HL-60/S4 treated with retinoic acid at 250 ng/mL for 4 days and 3 days (cell line): ENCODE results near the gene WDR86.

Experiments used
- in situ Hi-C: fragments of 300-500 bp; cut with MboI; formaldehyde crosslinking; loops from 2 replicates; pipeline ENCODE4 v1.7.0; 2022; ENCODE audit warnings: low sequenced_read_pairs

The WDR86 gene, protein sequence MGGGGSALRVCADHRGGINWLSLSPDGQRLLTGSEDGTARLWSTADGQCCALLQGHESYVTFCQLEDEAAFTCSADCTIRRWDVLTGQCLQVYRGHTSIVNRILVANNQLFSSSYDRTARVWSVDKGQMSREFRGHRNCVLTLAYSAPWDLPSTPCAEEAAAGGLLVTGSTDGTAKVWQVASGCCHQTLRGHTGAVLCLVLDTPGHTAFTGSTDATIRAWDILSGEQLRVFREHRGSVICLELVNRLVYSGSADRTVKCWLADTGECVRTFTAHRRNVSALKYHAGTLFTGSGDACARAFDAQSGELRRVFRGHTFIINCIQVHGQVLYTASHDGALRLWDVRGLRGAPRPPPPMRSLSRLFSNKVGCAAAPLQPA

DNA sequence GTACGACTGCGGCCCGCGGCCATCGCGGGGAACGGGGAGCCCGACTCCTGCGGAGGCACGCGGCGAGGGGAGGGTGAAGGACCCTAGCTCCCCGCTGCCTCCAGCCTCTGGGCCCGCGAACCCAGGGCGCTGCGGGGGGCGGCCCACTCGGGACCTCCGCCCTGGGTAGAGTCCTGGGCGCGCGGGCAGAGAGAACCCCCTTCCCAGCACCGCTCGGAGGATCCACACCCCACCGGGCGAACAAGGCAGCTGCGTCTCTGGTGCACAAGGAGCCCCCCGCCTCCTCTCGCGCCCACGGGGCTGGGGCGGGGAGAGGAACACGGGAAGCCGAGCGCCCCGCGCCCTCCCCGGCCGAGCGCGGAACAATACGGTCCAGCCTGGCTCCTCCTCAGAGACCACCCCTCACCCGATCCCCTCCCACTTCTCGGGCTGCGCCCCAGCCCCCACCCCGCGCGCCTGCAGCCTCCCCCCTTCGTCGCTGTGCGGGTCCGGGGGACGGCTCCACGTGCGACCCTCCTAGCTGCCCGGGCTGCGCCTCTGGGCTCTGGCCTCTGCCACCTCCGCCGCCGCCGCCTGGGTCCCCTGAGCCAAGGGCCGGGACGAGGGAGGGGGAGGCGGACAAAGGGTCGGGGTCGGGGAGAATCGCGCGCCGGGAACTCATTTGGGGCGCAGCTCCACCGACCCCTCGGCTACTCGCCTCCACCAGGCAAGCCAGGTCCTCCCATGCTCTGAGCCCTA, at the start of gene WDR86:
TSS of gene WDR86 (minus strand) at position 372 of the 738 bp plus-strand sequence. CDS start 449 bp downstream, outside the sequence.
- in situ Hi-C loops = no loop called here

DNA sequence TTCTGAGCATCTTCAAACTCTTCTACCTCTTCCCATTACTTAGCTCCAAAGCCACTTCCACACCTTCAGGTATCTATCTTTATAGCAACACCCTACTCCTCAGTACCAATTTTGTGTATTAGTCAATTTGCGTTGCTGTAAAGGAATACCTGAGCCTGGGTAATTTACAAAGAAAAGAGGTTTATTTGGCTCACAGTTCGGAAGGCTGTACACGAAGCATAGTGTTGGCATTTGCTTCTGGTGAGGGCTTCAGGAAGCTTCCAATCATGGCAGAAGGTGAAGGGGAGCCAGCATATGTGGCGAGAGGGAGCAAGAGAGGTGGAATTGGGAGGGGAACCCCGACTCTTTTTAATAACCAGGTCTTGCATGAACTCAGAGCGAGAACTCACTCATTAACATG, 47.7 kb upstream of the WDR86 start:
- in situ Hi-C loops = no loop called here

DNA sequence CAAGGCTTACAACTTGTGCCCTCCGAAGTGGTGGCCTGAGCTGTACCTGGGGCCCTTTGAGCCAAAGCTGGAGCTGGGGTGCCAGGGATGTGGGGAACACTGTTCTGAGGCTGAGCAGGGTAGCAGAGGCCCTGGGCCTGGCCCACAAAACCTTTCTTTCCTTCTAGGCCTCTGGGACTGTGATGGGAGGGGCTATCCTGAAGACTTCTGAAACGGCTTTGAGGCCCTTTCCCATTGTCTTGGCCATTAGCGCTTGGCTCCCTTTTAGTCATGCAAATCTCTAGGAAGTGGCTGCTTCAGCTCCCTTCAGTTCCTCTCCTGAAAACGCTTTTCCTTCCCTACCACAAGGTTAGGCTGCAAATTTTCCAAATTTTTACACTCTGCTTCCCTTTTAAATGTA, 46.9 kb upstream of the WDR86 start:
- in situ Hi-C loops = no loop called here

DNA sequence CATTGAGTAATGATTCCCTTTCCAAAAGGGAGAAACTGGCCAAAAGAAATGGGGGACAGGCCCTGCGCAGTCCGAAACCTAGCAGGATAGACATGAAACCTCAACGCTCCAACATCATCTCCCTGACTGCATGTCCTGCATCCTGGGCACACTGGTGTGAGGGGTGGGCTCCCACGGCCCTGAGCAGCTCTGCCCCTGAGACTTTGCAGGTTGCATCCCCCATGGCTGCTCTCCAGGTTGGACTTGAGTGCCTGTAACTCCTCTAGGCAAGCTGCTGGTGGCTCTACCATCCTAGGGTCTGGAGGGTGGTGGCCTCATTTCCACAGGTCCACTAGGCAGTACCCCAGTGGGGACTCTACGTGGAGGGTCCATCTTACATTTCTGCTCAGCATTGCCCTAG, 46.4 kb upstream of the WDR86 start:
- in situ Hi-C loops = no loop called here

DNA sequence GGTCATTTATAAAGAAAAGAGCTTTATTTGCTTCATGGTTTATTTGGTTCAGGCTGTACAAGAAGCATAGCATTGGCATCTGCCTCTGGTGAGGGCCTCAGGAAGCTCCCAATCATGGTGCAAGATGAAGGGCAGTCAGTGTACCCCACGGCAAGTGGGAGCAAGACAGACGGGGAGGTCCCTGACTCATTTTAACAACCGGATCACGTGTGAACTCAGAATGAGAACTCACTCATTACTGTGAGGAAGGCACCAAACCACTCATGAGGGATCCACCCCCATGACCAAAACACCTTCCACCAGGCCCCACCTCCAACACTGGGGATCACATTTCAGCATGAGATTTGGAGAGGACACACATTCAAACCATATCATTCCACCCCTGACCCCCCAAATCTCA, 45.9 kb upstream of the WDR86 start:
- in situ Hi-C loops = no loop called here

DNA sequence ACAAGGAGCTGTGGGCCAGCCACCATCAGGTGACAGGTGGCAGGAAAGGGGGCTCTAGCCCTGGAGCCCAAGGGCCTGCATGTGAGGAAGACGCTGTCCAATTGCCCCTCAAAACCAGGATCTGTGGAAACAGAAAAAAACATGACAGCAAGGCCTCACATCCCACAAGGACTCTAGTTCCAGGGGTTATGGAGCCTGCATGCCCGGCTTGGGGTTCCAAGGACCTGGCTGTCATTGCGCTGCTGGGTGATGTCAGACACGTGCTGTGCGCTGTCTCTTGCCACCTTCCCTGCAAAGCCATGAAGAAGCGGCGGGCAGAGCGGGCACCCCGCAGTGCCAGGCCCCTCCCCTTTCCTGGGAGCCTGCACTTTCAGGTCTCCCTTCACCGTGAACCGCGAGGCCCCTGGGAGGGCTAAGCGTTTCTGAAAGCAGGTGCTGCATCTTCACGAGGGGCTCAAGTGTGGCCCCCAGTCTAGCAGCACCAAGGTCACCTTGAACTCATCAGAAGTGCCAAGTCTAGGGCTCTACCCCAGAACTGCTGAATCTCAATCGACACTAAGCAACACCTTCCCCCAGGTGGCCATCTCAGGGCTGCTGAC, 45.2 kb upstream of the WDR86 start:
- in situ Hi-C loops = no loop called here

DNA sequence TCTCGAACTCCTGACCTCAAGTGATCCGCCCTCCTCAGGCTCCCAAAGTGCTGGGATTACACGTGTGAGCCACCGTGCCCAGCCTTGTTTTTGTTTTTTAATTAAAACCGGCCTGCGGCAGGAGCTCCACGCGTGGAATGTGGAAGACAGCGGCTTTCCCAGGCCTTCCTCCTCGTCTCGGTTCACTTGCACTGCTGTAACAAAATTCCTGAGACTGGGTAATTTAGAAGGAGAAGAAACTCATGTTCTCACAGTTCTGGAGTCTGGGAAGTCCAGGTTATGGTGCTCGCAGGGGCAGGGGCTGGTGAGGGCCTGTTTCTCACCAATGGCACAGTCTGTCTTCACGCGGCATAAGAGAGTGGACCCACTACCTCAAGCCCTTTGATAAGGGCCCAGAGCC, 44.5 kb upstream of the WDR86 start:
- in situ Hi-C loops = no loop called here

DNA sequence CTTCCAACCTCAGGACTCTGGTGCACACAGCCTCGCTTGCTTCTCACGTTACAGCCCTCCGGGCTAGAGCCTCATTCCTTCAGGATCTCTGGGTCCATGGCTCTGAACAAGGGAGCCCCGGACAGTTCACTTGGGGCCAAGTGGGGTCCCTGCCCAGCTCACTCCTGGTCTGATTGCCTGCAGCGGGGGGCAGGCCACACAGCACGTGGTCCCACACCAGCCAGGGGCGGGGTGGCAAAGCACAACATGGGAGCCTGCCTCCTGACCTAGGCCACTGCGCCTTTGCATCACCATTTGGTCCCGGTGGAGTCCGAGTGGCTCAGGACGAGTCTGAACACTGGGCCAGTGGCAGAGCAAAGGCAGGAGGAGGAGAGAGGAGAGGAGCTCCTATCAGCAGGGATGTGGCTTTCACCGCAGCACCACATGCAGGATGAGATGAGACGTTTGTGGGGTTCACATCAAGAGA, 43.5 kb upstream of the WDR86 start:
- in situ Hi-C loops = no loop called here

DNA sequence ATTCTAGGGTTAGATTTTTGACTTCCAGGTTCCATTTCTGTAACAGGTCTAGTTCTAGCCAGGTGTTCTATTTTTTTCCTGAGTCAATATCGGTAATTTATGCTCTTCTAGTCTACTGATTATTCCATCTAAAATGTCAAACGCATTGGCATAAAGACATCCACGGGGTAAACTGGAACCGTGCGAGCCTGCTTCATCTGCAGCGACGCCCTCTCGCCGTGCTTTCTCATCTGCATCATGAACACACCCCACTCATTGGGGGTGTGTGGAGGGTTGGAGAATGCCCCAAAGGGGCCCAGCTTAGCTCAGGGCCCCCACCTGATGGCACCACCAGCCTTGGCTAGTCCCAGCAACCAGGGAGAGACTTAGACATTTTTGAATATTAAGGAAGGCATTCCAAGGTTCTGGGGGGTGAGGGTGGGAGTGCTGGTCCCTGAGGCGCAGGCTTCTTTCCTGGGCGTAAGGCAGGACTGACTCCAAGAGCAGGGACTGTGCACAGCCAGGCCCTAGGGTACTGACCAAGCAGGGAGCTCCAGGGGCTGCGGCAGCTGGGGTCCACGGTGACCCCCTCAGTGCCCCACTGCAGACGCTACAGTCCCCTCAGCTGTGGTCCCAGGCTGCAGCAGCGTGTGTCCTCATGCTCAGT, 43.0 kb upstream of the WDR86 start:
- in situ Hi-C loops = no loop called here

DNA sequence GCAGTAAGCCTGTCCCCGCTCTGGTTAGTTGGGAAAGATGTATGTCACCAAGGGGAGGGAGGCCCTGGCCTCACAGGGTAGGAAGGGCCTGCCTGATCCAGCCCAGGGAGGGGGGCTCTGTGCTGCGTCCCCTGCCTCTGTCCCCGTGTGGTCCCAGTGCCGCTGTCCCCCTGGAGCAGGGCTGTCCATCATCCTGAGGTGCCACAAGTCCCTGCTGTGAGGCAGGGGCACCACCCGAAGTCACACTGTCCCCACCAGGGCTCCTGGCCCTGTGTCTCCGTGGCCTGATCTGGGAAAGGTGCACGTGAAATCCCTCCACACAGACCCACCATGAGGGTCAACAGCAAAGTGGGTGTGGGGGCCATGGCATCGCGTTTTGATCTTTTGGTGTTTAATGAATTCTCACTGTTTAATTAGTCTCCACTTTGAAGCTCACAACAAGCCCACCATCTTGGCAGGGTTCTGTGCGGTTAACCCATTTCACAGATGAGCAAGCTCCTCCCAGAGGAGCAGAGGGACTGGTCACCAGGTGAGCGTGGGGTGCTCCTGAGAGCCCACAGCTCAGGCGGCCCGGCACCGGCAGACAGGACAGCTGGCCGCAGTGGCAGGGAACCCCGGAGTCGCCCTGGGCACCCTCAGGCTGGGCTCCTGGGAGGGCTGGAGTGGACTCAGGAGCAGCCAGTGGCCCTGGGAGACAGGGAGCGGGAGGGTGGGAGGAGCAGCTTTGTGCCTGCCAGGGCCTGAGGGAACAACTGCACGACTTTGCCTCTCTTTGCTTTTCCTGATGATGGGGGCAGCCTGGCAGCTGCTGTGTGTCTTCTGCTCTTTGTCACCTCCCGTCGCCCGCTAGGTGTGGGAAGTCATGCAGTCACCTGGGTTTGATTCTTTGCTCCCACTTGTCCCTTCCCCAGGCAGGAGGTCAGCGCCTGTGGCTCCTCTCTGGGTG, 42.1 kb upstream of the WDR86 start:
- in situ Hi-C loops = no loop called here

DNA sequence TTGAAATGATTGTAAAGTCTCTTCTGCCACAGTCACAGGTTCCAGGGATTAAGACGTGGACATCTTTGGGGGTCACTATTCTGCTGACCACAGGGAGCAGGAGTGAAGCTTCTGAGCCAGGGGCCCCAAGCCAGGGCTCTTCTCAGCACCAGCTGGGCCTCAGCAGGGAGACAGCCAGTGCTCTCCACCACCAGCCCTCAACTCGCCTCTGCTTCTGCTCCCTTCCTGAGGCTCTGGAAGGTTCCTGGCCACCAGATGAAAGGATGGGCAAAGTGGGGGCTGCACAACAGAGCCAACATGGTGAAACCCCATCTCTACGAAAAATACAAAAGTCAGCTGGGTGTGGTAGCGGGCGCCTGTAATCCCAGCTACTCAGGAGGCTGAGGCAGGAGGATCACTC, 41.3 kb upstream of the WDR86 start:
- in situ Hi-C loops = no loop called here

DNA sequence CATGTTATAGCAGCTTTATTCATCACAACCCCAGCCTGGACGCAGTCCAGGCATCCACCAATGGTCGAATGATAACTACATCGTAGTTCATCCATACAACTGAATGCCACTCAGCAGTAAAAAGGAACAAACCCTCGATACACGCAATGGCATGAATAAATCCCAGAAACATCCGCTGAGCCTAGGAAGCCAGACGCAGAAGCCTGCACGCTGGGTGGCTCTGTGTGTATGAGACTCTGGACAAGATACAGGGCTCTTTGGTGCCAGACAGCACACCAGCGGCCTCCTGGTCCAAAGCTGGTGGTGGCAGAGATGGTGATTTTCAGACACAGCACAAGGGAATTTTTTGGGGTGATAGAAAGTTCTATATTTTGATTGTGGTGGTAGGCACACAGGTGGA, 40.2 kb upstream of the WDR86 start:
- in situ Hi-C loops = no loop called here

DNA sequence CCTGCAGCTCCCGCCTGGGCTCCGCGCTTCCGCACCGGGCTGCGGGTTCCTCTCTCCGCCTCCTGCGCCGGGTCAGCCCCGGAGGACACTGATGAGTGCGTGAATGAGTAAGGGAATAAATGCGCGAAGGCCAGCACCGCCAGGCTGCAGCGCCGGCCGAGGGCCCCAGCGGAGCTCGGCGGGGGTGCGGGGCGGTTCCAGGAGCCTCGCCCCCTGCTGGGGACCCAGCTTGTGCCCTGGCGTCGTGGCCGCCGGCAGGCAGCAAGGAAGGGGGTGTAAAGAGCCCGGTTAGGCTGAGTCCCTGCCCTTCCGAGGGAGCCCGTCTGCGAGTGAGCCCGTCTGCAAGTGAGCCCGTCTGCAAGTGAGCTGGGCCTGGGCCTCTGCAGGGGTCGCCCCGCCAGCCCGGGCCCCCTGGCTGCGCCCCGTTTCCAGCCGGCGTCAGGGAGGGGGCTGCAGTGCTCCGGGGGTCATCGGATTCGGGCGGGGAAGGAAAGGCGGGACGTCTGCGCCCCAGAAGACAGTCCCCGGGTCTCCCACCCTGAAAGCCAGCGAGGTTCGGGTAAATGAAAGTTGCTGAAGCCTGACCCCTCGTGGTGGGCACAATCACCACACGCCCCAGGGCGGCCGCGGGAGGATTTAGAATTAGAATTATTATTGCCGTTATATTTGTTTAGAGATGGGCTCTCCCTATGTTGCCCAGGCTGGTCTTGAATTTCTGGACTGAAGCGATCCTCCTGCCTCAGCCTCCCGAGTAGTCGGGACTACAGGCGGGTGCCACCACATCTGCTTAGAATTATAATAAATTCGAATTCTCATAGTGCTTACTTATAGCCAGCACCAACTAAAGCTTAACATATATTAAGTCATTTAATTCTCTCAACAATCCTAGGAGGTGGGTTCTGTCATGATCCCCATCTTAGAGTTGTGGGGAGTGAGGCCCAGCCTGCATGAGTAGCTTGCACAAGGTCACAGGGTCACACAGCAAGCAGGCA, 38.7 kb upstream of the WDR86 start:
- in situ Hi-C loops = no loop called here

DNA sequence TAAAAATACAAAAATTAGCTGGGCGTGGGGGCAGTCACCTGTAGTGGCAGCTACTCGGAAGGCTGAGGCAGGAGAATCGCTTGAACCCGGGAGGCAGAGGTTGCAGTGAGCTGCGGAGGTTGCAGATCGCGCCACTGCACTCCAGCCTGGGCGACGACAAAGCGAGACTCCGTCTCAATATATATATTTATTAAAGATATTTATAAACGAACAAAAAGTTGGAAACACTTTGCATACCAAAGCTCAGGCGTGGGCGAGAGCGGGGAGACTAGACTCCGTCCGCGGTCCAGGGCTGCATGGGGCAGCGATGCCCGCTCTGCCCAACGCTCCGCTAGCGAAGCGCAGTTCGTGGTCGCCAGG, 38.0 kb upstream of the WDR86 start:
- in situ Hi-C loops = no loop called here

DNA sequence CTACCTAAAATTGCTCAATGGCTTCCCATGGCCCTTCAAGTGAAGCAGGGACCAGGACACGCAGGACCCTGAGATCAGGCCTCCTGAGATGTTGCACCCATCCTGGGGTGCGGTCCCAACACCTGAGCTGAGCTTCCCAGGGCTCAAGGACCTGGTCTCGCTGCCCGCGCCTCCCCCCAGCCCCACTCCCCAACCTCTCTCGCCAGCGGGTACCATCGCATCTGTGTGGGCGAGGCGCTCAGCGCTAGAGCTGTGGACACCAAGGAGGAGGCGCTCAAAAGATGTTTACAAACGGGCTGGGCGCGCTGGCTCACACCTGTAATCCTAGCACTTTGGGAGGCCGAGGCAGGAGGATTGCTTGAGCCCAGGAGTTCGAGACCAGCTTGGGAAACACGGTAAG, 37.5 kb upstream of the WDR86 start:
- in situ Hi-C loops = no loop called here

DNA sequence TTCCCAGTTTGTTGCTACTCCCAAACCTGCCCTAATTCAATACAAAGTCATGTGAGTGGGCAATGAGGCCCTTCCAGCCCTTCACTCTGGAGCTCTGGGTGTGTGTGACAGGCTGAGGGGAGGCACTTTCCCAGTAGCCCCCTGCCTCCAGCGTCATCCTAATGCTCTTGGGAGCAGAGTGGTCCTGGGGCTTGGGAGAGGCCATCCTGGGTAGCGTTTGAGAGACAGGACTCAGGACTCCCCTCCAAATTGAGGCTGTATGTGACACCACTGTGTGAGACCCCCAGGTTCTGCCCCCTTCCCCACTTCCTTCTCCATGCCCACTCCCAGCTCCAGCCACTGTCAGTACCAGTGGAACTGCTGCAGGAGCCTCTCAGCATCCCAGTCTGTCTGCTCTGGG, 36.6 kb upstream of the WDR86 start:
- in situ Hi-C loops = no loop called here

DNA sequence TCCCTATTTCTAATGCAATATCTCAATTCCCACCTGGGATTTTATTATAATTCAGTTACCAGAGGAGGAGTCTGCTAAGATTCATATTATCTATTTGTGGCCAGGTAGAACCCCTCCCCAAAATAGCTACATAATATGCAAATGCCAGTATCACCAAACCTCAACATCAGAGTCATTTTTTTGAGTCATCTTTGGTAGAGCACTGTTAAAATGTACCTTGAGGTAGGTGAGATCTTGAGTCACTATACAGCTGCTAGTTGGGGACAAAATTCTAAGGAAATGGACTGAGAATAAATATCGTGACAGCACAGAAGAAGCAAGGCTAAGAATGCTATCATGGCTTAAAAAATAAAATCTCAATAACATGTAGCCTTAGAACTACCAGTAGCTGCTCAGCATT, 34.8 kb upstream of the WDR86 start:
- in situ Hi-C loops = no loop called here

DNA sequence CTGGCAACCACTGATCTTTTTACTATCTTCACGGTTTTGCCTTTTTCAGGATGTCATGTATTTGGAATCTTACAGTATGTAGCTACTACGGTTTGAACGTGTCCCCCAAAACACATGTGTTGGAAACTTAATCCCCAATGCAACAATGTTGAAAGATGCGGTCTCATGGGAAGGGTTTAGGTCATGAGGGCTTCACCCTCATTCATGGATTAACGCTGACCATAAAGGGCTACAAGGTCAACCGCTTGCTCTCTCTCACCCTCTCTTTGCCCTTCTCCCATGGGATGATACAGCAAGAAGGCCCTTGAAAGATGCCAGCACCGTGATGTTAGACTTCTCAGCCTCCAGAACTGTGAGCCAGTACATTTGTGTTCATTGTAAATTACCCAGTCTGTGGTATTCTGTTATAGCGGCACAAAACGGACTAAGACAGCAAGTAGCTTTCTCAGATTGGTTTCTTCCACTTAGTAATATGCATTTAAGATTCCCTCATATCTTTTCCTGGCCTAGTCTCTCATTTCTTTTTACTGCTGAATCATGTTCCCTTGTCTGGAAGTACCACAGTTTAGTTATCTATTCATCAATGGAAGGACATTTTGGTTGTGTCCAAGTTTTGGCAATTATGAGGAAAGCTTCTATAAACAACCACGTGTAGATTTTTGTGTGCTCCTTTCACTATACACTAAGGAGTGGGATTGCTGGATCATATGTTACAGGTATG, 33.1 kb upstream of the WDR86 start:
- in situ Hi-C loops = no loop called here
